Measurements from ENCODE around the gene NSD1.
"Not testable (repeated sequence)": the region's sequence is repeated elsewhere in the genome, so short reads cannot be mapped to it uniquely, and the experiment has no call there.

The NSD1 gene

DNA sequence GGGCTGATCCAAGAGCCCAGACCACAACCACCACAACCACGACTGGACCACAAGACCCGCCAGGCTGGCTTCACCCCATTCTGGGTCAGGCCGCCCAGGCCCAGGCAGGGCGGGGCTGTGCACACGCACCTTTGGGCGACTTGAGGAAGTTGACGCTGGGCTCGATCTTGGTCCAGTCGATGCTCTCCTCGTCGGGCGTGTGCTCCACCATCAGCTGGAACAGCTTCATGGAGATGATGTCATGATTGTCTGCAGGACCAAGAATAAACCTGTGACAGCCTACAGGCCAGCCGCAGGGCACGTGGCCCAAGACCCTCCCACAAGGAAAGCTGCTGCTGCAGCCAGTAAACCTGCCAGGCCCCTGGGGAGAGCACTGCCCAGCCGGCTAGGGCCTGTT, 200.6 kb downstream of the NSD1 start:
- no peak for DNase-seq

DNA sequence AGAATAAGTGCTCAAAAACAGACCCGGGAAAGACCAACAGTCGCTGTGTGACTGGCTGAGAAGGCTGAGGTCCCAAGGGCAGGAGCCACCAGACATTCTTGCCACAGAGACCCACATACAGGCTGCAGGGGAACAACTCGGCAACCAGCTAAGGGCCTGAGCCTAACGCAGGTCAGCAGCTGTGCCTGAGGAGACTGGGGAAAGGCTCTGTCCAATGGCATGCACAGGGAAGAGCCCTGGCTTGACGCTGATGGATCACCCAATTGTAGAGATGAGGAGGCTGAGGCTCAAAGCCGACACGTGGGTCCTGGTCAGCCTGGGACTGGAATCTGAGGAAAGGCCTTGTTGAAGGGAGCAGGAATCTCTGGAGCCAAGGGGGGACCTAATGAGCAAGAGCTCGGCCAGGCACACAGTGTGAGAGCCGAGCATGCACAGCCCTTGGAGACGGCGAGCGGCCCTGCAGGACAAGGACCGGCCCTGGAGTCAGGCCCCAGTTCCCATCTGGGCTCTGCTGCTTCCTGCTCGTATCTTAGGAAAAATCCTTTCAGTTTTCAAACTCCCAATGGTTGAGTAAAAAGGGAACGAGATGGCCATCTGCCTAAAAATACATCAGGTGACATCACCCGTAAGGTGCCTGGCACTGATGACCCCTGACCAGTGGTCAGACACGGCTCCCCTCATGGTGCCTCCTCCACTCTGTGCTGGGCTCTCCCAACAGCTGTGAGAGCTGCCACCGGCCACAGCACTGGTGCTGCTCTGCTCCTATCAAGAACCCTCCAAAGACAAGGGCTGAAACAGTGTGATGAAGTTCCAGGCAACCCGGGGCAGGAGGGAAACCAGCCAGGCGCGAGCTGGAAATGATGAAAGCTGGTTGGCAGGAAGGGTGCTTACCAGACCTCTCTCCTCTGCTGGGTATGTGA, 201.5 kb downstream of the NSD1 start:
- no peak for DNase-seq

DNA sequence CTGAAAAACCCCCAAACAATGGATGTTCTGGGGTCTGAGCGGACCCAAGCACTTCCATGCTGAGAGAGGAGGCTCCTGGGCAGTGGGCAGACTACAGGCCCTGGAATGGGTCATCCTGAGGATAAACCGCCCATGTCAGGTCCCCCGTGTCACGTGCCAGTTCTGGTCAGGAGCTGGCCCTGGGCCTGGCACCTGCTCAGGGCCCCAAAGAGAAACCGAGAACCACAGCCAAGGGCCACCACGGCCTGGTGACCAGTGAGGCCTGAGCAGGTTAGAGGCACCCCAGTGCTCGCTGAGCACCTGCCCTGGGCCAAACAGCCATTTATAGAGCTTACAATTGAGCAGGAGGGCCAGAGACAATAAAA, 202.1 kb downstream of the NSD1 start:
- no peak for DNase-seq

DNA sequence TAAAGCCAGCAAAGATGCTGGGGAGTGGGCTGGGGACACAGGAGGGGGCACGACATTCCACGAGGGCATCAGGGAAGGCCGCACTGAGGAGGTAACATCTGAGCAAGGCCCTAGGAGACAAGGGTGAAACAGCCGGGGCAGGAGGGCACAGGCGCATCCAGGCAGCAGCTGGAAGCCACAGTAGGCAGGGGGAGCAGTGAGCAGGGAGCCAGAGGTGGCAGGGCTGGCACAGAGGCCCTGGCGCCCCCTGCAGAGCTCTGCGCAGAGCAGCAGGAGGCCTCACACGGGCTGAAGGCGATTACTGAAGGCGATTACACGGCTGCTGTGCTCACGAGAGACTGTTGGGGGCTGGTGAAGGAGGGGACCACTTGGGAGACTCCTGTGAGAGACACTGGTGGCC, 202.5 kb downstream of the NSD1 start:
- no peak for DNase-seq

DNA sequence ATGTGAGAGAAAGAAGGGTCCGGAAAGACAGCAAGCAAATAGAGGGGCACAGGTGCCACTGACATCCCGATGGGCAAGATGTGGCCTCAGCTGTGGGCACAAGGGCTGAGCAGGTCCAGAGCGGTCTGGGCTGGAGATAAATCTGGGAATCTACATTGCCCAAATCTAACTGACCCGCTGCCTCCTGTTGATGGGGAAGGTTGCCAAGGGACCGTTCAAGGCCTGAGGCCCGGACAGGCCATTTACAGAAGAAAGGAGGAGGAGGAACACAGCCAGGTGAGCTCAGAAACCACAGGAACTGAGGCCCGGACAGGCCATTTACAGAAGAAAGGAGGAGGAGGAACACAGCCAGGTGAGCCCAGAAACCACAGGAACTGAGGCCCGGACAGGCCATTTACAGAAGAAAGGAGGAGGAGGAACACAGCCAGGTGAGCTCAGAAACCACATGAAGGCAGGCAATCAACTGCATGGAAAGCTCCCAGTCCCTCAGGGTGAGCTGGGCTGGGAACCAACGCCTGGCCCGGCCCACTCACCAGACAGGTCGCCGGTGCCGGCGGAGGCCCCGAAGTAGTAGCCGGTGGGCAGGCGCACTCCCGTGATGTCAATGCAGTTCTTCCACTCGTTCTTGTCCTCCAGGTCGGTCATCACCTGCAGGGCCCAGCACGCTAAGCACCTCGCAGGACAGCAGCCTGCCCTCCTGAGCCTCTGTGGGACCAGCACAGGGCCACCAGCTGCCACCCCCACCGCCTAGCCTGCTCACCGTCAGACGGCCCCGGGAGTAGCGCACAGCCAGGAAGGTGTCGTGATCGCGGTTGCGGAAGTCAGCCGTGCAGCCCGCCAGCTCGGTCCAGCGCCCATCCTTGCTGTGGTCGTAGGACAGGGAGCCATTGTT, 203.3 kb downstream of the NSD1 start:
- DNase-seq = no peak

DNA sequence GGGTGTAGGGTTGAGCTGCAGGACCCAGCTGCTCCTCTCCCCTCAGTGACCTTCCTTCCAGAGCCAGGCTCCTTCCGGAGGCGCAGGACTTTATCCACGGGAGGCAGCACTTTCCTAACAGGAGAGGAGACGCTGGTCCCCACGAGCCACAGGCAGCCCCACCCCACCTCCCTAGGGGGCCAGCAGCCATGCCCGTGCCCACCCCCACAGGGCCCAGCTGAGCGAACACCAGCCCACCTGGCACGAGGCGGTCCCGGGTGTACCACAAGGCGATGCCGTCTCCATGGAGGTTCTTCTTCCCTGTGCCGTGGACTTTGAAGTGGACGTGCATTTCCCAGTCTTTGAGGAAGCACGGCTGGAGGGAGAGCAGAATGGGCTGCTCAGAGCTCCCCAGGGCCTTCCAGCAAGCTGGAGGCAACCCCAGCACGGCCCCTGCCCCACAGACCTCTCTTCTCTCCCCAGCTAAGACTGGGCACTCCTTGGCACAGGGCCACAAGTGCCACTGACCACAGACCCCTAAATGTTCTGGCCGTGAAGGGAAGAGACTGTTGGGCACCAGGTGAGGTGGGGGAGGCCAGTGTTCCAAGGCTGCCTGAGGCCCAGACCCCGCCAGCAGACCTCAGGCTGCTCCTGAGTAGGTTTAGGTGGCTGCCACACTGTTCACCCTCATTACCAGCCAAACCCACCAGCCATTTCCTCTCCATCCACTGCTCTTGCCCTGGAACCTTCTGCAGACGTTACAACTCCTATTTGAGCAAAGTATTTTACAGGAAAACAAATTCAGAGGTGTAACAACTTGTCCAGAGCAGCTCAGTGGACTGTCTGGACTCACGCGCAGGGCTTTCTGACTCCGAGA, 204.9 kb downstream of the NSD1 start:
- DNase-seq = no peak

DNA sequence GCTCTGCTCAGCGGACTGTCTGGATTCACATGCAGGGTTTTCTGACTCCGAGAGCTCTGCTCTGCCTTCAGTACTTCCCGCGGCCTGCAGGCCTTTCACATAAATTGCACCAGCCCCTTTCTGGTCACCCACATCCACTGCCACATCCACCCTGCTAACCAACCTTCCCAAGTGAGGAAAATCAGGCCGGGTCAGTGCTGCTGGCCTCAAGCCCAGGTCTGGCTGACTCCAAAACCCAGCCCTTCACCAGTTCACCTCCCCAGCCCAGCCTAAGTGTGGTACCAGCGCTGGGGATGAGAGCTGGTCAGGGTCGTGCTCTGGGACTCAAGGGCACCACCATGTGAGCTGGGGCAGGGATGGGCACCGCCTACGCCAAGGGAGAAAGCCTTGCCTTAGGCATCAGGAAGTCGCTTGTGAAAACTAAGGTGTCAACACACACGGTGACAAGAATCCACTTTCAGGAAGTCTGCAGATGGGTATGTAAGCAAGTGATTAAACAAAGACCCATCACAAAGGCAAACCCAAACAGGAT, 205.6 kb downstream of the NSD1 start:
- no peak for DNase-seq

DNA sequence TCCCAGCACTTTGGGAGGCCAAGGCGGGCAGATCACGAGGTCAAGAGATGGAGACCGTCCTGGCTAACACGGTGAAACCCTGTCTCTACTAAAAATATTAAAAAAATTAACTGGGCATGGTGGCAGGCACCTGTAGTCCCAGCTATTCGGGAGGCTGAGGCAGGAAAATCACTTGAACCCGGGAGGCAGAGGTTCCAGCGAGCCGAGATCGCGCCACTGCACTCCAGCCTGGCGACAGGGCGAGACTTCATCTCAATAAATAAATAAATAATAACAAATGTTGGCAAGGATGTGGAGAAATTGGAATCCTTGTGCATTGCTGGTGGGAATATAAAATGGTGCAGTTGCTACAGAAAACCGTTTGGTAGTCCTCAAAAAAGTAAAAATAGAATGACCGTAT, 209.4 kb downstream of the NSD1 start:
- DNase-seq = not testable (repeated sequence)

DNA sequence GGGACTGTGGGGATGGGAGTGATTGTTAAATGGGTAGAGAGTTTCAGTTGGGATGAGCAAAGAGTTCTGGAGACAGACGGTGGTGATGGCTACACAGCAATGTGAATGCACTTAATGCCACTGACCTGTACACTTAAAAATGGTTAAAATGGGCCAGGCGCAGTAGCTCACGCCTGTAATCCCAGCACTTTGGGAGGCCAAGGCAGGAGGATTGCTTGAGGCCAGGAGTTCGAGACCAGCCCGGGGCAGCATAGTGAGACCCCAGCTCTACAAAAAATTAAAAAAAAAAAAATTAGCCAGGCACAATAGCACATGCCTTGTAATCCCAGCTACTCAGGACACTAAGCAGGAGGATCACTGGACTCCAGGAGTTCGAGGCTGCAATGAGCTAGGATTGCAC, 210.2 kb downstream of the NSD1 start:
- DNase-seq = no peak

DNA sequence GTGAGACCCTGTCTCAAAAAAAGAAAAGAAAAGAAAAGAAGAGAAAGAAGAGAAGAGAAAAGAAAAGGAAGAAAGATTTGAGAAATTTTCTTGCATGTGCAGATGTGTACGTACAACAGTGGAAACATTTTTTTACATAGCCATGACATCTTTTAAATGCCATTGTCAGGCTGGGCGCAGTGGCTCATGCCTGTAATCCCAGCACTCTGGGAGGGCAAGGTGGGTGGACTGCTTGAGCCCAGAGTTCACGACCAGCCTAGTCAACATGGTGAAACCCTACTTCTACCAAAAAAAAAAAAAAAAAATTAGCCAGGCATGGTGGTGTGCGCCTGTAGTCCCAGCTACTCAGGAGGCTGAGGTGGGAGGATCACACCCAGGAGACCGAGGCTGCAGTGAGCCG, 211.3 kb downstream of the NSD1 start:
- DNase-seq = no peak

DNA sequence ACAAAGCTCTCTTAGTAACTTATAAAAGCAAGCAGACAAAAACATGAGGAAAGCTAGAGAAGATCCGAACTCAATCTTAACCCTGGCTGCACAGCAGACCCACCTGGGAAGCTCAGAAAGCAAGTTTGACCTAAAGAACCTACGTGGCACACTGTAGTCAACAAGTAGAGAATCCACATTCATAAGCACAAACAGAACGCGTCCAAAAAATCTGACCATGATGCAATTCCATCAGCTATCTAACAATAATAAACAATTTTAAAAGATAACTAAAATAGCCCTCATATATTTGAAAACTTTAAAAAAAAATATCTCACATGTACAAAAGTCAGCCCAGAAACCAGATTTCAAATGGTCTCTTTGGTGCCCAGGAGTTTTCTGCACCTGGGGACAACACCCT, 213.2 kb downstream of the NSD1 start:
- DNase-seq = no peak

DNA sequence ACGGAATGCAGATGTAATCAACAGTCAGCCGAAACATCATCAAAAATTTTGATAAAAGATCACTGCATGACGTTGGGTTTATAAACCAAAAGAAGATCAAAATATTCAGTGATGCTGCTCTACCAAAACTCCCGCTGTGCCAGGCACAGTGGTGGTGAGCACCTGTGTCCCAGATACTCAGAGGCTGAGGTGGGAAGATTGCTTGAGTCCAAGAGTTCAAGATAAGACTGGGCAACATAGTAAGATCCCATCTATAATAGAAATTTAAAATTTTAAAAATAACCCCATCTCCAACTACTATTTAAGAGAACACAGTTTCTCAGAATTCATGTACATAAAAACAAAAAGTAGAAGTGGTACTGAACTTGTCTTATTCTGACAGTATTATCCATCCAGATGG, 214.1 kb downstream of the NSD1 start:
- no peak for DNase-seq

DNA sequence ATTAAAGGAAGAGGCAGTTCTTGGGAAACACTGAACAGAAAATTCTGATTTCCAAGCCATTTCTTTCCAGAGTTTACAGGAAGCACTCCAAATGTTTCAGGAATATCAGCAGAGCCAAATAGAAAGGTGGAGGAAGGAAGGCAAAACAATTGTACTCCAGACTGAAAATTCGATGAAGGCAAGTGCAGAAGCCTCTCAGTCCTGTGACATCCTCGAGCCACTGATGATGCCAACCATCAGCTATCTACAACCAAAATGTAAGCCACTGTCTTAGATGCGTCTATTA, 215.7 kb downstream of the NSD1 start:
- no peak for DNase-seq

DNA sequence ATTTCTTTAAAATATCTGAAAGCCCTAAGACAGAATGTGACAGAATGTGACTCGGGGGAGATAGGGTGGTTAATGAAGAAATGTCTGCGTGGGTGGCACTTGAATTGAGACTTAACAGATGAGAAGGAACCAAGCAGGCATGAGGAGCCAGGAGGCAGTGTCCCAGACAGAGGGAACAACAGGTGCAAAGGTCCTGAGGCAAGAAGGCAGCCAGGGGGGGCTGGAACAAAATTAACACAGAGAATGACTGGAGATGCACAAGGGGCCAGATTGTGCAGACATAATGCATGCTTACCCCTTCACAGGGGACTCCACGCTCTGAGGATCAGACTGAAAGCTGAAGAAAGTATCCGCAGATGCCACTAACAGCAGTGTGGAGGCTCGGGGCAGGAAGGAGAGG, 216.2 kb downstream of the NSD1 start:
- DNase-seq = no peak

Data from NCI-H2107 (cell line).